Measurements from ENCODE around the gene GPC1.

GRCh38 chr2:240405133-240405532 lies 30.3 kb upstream of the GPC1 start:
- TF ChIP-seq CTCF (IDR thresholded peaks at IDR 0.05) (no peak), POLR2A (IDR thresholded peaks at IDR 0.05) (no peak)

All from heart left ventricle (tissue), 13 donors.